DMS53 treated with DMSO at 0.1 percent for 48 hours (cell line): ENCODE results near the gene RRBP1.
"Not testable (repeated sequence)": the region's sequence is repeated elsewhere in the genome, so short reads cannot be mapped to it uniquely, and the experiment has no call there.

Experiments used
- DNase-seq: peaks from one replicate; lab custom pipeline; 2025; ENCODE audit not compliant: unreplicated experiment; lab: John Stamatoyannopoulos, UW

RRBP1 gene

DNA sequence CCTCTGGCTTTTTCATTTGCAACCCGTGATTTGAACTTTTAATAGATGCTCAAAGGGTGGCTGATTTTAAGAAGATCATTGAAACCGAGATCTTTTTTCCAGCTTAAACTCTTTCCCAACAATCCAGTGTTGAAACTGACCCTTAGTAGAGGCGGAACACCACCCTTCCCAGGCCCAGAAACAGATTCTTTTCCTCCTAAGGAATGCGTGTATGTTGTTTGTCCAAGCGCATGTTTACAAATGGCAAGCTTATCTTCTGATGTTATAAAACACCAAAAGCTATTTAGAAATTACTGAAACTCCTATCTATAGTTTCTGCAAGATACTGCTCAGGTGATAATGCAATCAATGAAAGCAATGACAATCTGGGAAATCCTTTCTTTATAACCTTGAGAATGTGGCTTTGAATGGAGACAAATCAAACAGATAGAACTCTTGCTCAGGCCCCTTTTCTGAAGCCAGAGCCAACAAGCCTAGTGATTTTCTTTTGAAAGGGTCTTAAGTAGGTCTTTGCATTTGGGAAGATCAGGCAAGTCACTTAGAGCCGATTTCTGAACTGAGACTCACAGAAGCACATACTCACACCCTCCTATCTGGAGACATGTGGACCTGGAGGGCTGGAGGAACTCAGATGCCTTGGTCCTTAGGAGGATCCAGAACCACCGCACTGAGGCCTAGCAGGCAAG is 26.8 kb upstream of the RRBP1 start:
- no peak for DNase-seq

DNA sequence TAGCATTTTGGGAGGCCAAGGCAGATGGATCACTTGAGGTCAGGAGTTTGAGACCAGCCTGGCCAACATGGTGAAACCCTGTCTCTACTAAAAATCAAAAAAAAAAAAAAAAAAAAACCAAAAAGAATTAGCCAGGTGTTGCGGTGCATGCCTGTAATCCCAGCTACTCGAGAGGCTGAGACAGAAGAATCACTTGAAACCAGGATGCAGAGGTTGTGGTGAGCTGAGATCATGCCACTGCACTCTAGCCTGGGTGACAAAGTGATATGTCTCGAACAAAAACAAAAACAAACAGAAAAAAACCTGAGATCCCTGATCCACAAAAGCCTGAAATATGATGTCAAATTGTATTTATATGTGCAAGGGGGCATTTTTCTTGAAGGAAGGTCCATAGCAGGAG is 25.9 kb upstream of the RRBP1 start:
- not testable (repeated sequence) for DNase-seq

GRCh38 chr20:17706632-17707031 is 24.6 kb upstream of the RRBP1 start:
- DNase-seq = no peak

DNA sequence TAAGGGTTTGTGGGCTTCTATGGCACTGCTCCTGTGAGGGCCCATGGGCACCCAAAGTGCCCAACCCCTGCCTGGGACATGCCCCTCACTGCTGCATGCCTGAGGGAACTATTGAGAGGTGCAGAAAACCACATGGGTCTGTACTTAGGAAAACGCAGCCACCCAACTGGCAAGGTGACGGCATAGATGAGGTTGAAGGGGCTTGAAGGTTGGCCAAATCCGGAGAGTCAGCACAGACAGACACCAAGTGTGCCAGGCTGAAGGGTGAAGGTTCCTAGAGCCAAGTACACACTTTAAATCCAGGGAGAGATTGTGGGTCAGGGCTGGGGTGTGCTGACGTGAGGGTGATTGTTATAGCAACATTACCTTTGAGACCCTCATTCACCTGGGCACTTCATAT is 23.9 kb upstream of the RRBP1 start:
- DNase-seq = no peak

- DNase-seq = no peak
Measured at GRCh38 chr20:17704589-17705317, 22.7 kb upstream of the RRBP1 start.

GRCh38 chr20:17701826-17702225 is 19.8 kb upstream of the RRBP1 start:
- DNase-seq = no peak

DNA sequence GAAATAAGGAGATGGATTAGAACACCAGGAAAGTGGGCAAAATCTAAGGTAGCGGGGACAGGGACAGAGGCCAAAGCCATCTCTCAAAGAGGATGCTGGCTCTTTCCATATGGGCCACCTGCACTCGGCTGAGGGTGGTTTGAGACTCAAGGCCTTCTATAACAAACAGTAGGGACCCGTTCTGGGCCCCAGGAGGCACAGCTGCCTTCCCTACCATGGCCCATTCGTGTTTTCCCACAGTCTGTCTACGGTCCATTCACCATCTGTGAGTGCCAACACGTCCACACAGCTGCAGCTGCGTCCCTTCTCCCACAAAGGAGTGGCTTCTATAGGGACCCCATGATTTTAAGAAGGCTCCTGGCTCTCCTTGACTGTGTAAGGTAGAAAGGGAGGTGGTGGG is 18.6 kb upstream of the RRBP1 start:
- no peak for DNase-seq

GRCh38 chr20:17699931-17700351 is 17.9 kb upstream of the RRBP1 start, which contains the start of gene BANF2:
TSS of gene BANF2 (plus strand) at chr20:17699966. CDS start at chr20:17725026, 25,060 bp downstream.
- DNase-seq = peak; percentile 48

GRCh38 chr20:17698384-17698783 is 16.3 kb upstream of the RRBP1 start:
- no peak for DNase-seq

GRCh38 chr20:17697171-17697570 is 15.1 kb upstream of the RRBP1 start:
- DNase-seq = no peak

DNA sequence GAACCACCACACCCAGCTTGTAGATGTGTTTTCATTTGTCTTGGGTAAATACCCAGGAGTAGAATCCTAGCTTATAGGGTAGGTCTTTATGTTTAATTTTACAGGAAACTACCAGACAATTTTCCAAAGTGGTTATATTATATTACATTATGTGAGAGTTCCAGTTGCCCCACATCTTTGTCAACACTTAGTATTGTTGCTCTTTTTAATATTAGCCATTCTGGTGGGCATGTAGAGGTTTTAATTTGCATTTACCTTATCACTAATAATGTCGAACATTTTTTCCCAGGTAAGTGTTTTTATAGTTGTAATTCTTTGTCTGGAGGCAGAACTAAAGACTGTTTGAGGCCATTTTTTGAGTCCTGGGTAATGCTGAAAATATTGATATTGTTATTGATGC is 14.2 kb upstream of the RRBP1 start:
- DNase-seq = no peak

- no peak for DNase-seq
Measured at GRCh38 chr20:17694767-17695166, 12.7 kb upstream of the RRBP1 start.

DNA sequence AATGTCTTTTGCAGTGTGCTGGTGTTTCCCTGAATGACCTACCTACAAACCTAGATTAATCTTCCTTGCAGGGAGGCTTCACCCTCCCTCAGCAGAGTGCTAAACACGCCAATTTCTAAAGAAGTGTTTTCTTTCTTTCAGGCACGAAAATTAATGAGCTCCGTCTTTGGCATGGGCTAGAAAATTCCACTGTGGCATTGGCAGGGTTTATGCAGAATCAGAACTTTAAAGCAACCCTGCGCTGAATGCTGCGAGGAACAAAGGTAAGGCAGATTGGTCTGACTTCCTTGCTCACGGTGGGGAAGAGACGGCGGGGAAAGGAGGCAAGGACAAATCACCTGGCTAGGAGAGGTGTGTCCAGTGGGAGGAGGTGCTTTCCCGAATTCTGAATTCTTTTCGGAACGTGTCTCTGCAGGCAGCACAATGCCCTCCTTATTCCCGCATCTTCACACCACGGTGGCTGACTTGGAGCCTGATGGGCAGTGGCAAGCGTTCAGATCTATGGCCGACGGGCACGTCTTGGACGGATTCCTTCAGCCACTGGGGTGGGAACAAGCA is 11.5 kb upstream of the RRBP1 start:
- DNase-seq = no peak

GRCh38 chr20:17691758-17692157 is 9.7 kb upstream of the RRBP1 start:
- no peak for DNase-seq

DNA sequence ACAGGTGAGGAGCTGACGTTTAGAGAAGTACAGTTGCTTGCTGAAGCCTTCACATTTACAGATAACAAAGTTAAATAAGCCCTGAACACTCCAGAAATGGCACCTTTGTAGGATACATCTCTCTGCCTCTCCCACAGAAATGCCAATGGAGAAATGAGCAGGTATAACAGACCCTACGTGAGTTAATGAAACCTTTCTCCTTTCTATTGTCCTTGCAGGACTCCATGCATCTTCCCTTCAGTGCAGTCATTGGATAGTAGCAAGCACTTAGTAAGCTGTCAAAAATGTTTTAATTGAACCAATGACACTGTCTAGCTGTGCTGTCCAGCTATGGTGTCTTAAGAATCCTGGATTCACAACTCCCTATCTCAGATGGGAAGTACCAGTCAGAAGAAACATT is 8.1 kb upstream of the RRBP1 start:
- no peak for DNase-seq

GRCh38 chr20:17688965-17689364 is 6.9 kb upstream of the RRBP1 start:
- DNase-seq = no peak

DNA sequence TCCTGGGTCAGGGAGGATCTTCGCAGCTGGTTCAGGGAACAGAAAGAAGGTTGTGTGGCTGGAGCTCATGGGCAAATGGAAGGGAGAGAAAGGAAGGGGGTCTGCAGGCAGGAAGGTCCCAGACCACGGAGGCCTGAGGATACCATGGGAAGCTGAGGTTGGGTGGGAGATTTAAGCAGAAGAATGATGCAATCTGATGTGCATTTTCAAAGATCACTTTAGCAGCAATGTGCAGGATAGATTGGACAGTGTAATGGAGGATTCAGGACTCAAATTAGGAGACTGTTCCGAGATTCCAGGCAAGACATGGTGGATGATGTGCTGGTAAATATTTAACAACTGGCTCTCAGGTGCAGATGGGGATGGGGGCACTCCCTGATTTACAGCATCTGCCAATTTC is 5.8 kb upstream of the RRBP1 start:
- no peak for DNase-seq

DNA sequence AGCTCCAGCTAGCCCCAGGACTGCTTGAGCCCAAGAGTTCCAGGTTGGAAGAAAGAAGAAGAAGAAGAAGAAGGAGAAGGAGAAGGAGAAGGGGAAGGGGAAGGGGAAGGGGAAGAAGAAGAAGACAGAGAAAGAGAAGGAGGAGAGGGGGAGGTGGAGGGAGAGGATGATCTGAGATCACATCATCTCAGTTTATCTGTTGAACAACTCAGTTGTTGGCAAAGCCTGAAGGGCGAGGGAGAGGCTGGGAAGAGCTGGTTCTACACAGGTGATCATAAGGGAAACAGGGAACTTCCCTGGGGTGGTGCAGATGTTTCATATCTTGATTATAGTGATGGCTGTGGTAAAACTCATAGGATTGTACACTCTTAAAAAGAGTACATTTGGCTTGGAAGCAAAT is 3.1 kb upstream of the RRBP1 start:
- DNase-seq = peak; percentile 10

GRCh38 chr20:17684077-17684888 is 2.2 kb upstream of the RRBP1 start:
- DNase-seq = peak; percentile 66

GRCh38 chr20:17683218-17684076 is 1.4 kb upstream of the RRBP1 start:
- peak; percentile 24 for DNase-seq

DNA sequence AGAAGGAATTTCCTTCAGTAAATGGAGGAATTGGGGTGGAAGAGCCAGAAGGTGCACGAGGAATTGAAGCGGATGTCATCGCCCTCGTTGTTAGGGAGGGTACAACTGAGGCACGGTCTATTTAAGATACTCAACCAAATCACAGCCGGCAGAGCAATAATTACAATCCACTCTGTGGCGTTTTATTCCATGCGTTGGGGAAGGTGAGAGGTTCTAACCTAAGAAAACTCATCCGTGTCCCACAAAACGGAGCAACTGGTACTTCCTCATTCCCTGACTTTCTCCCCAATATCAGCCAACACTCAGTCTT is 802 bp upstream of the RRBP1 start:
- DNase-seq = no peak
